Mesendoderm (in vitro differentiated cells): ENCODE measurements around the gene GJC1.
A peak's percentile ranks its signal among the peaks of the same experiment; 100 is the strongest.

Experiments
- DNase-seq: peaks from one replicate; pipeline ENCODE4 v3.0.0; 2013
- H2AK5ac ChIP-seq: 2 replicates; pipeline ENCODE4 v1.6.1; 2013; ENCODE audit warnings: low read length, inconsistent platforms
- H2BK120ac ChIP-seq: 2 replicates; pipeline ENCODE4 v1.6.1; 2013; ENCODE audit warnings: low read depth, mild to moderate bottlenecking, low read length, moderate library complexity, mixed read lengths
- H2BK15ac ChIP-seq: replicated peaks from 2 replicates; pipeline ENCODE4 v1.6.1; 2013; ENCODE audit warnings: low read depth, mild to moderate bottlenecking, moderate library complexity
- H2BK5ac ChIP-seq: 2 replicates; pipeline ENCODE4 v1.6.1; 2013; ENCODE audit warnings: low read length, inconsistent platforms
- H3K18ac ChIP-seq: 2 replicates; pipeline ENCODE4 v1.6.1; 2013; ENCODE audit warnings: mild to moderate bottlenecking, low read length, mixed read lengths
- H3K23ac ChIP-seq: one replicate; pipeline ENCODE4 v1.6.1; 2013; ENCODE audit warnings: low read length
- H3K27ac ChIP-seq: 2 replicates; pipeline ENCODE4 v1.5.1; 2013; ENCODE audit warnings: low read depth, mild to moderate bottlenecking, inconsistent platforms, low read length, moderate library complexity
- H3K27me3 ChIP-seq: 2 replicates; pipeline ENCODE4 v1.6.1; 2013; ENCODE audit warnings: low read length, control low read depth, mild to moderate bottlenecking, inconsistent platforms; ENCODE audit not compliant: insufficient read depth, poor library complexity
- H3K36me3 ChIP-seq: 2 replicates; pipeline ENCODE4 v1.6.1; 2013; ENCODE audit warnings: low read length, inconsistent platforms; ENCODE audit not compliant: control insufficient read depth, insufficient read depth
- H3K4ac ChIP-seq: one replicate; pipeline ENCODE4 v1.6.1; 2013; ENCODE audit warnings: low read depth, mild to moderate bottlenecking, low read length, moderate library complexity
- H3K4me1 ChIP-seq: 2 replicates; pipeline ENCODE4 v1.6.1; 2013; ENCODE audit warnings: low read depth, low read length, inconsistent platforms; ENCODE audit not compliant: control insufficient read depth
- H3K4me2 ChIP-seq: 2 replicates; pipeline ENCODE4 v1.6.1; 2013; ENCODE audit warnings: low read length
- H3K4me3 ChIP-seq: 2 replicates; pipeline ENCODE4 v1.5.1; 2013; ENCODE audit warnings: mild to moderate bottlenecking, low read length
- H3K56ac ChIP-seq: one replicate; pipeline ENCODE4 v1.6.1; 2013; ENCODE audit warnings: low read length
- H3K79me1 ChIP-seq: 2 replicates; pipeline ENCODE4 v1.6.1; 2013; ENCODE audit warnings: low read length, inconsistent platforms
- H3K79me2 ChIP-seq: 2 replicates; pipeline ENCODE4 v1.6.1; 2013; ENCODE audit warnings: mild to moderate bottlenecking, low read length; ENCODE audit not compliant: control insufficient read depth, insufficient read depth
- H3K9ac ChIP-seq: 2 replicates; pipeline ENCODE4 v1.6.1; 2013; ENCODE audit warnings: low read length, inconsistent platforms
- H4K5ac ChIP-seq: one replicate; pipeline ENCODE4 v1.6.1; 2013; ENCODE audit warnings: low read length
- H4K8ac ChIP-seq: one replicate; pipeline ENCODE4 v1.6.1; 2013; ENCODE audit warnings: low read depth, mild to moderate bottlenecking, control low read depth, low read length, moderate library complexity
- WGBS: extraction: QIAGEN DNeasy Blood & Tissue Kit; methylation state at CpG from one replicate; pipeline ENCODE4 v1.1.7; 2013; ENCODE audit warnings: low lambda C conversion rate, missing lambda C conversion rate; ENCODE audit not compliant: insufficient coverage; ENCODE audit errors: extremely low coverage; 5-methylcytosine and 5-hydroxymethylcytosine counted together

Gene GJC1

DNA sequence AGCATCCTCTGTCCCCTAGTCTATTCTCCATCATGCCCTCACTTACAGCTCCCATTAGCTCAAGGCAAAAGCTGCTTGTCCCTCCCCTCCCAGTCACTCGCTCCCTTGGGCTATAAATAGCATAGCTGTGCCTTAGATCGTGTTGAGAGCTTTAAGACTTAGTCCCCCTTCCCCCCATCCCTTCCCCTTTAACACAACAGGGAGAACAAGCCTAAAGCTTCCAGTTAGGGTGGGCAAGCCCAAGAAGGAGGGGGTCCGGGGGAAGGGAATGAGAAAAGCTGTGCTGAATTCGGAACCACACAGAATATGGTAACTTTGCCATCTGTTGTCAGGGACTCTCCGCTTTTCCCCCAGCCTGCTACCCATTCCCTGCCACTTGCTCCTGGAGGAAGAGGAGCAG lies 12.7 kb upstream of the GJC1 start:
- no peak overlapping the region for H3K23ac ChIP-seq
- peak overlapping the region; percentile 42 for H3K18ac ChIP-seq
- H2BK15ac ChIP-seq = no peak overlapping the region
- H2BK120ac ChIP-seq = no peak overlapping the region
- H3K4ac ChIP-seq = no peak overlapping the region
- H3K4me1 ChIP-seq = peaks cover 8% of the 10 kb centered on the region
- H3K79me1 ChIP-seq = no peaks in the 10 kb centered on the region
- no peak overlapping the region for H3K4me2 ChIP-seq
- H3K36me3 ChIP-seq = no peaks in the 10 kb centered on the region
- H3K79me2 ChIP-seq = no peaks in the 10 kb centered on the region
- H4K5ac ChIP-seq = no peak overlapping the region
- no CpG with 5 or more reads among the region's 5 CpGs for WGBS
- no peak overlapping the region for H3K27ac ChIP-seq
- H4K8ac ChIP-seq = no peak overlapping the region
- H2BK5ac ChIP-seq = no peak overlapping the region
- no peak overlapping the region for H3K4me3 ChIP-seq
- H3K9ac ChIP-seq = peak overlapping the region; percentile 8
- DNase-seq = peak; percentile 82
- H3K27me3 ChIP-seq = no peaks in the 10 kb centered on the region
- H2AK5ac ChIP-seq = no peak overlapping the region
- H3K56ac ChIP-seq = peak overlapping the region; percentile 51

GRCh38 chr17:44840936-44841335 lies 10.8 kb upstream of the GJC1 start:
- peak; percentile 23 for DNase-seq
- Histone ChIP-seq H2AK5ac (no peak overlapping the region), H3K4me1 (peaks cover 8% of the 10 kb centered on the region), H3K23ac (no peak overlapping the region), H4K8ac (no peak overlapping the region), H3K27me3 (no peaks in the 10 kb centered on the region), H3K36me3 (no peaks in the 10 kb centered on the region), H4K5ac (no peak overlapping the region), H2BK5ac (no peak overlapping the region), H3K56ac (no peak overlapping the region), H2BK120ac (no peak overlapping the region), H3K79me1 (no peaks in the 10 kb centered on the region), H3K27ac (no peak overlapping the region), H2BK15ac (peak overlapping the region; percentile 42), H3K4ac (no peak overlapping the region), H3K18ac (no peak overlapping the region), H3K4me3 (no peak overlapping the region), H3K4me2 (no peak overlapping the region), H3K9ac (no peak overlapping the region), H3K79me2 (no peaks in the 10 kb centered on the region)
- no CpG with 5 or more reads among the region's 3 CpGs for WGBS

DNA sequence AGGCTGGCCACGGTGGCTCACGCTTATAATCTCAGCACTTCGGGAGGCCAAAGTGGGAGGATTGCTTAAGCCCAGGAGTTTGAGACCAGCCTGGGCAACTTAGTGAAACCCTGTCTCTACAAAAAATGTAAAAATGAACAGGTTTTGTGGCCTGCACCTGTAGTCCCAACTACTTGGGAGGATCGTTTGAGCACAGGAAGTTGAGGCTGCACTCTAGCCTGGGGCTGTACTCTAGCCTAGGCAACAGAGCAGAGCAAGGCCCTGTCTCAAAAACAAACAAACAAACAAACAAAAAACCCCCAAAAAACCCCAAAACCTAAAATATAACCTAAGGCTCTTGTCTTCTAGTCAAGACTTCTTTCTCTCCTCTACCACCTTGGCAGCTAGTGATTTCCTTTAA lies 10.2 kb upstream of the GJC1 start:
- no peaks in the 10 kb centered on the region for H3K27me3 ChIP-seq
- H2BK120ac ChIP-seq = no peak overlapping the region
- H3K4me3 ChIP-seq = no peak overlapping the region
- no peaks in the 10 kb centered on the region for H3K79me1 ChIP-seq
- peaks cover 8% of the 10 kb centered on the region for H3K4me1 ChIP-seq
- no peak overlapping the region for H2BK5ac ChIP-seq
- H3K4me2 ChIP-seq = no peak overlapping the region
- no peak overlapping the region for H4K5ac ChIP-seq
- no peak overlapping the region for H3K56ac ChIP-seq
- H3K9ac ChIP-seq = no peak overlapping the region
- H3K4ac ChIP-seq = no peak overlapping the region
- no peak for DNase-seq
- no peak overlapping the region for H3K27ac ChIP-seq
- H4K8ac ChIP-seq = no peak overlapping the region
- no peak overlapping the region for H3K23ac ChIP-seq
- H3K18ac ChIP-seq = no peak overlapping the region
- WGBS = no CpG with 5 or more reads among the region's 4 CpGs
- H2AK5ac ChIP-seq = no peak overlapping the region
- no peak overlapping the region for H2BK15ac ChIP-seq
- no peaks in the 10 kb centered on the region for H3K36me3 ChIP-seq
- no peaks in the 10 kb centered on the region for H3K79me2 ChIP-seq

- H3K23ac ChIP-seq = no peak overlapping the region
- H3K56ac ChIP-seq = no peak overlapping the region
- H3K27ac ChIP-seq = no peak overlapping the region
- no peak overlapping the region for H4K8ac ChIP-seq
- no peak overlapping the region for H3K9ac ChIP-seq
- H4K5ac ChIP-seq = no peak overlapping the region
- H3K79me2 ChIP-seq = no peaks in the 10 kb centered on the region
- H3K27me3 ChIP-seq = no peaks in the 10 kb centered on the region
- no peak overlapping the region for H3K4me2 ChIP-seq
- WGBS = no CpG with 5 or more reads among the region's 2 CpGs
- no peak overlapping the region for H2AK5ac ChIP-seq
- H3K79me1 ChIP-seq = no peaks in the 10 kb centered on the region
- no peaks in the 10 kb centered on the region for H3K36me3 ChIP-seq
- no peak overlapping the region for H3K4me3 ChIP-seq
- H3K4ac ChIP-seq = no peak overlapping the region
- no peak overlapping the region for H2BK5ac ChIP-seq
- H3K18ac ChIP-seq = no peak overlapping the region
- no peak for DNase-seq
- no peak overlapping the region for H2BK120ac ChIP-seq
- H3K4me1 ChIP-seq = no peaks in the 10 kb centered on the region
- no peak overlapping the region for H2BK15ac ChIP-seq
Observed at GRCh38 chr17:44837196-44837595, 7.1 kb upstream of the GJC1 start.

DNA sequence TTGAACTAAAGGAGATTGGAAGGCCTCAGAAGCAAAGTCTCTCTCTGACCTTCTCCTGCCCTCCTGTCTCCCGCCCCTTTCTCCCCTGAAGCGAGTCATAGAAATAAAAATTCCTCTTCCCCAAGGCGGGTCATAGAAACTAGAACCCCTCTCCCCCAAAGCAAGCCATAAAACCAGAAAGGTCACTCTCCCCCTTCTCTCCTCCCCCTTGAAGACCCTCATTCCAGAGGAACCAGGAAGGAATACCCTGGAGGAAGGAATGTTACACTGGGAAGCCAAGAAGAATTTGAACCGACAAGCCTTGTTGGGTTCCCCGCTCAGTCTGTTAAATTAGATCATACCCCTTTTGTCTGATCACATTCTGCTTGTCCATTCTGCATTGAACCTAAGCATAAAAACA lies 2.7 kb upstream of the GJC1 start:
- Histone ChIP-seq H3K9ac (no peak overlapping the region), H3K27ac (no peak overlapping the region), H3K23ac (no peak overlapping the region), H3K79me1 (no peaks in the 10 kb centered on the region), H2BK120ac (no peak overlapping the region), H3K27me3 (no peaks in the 10 kb centered on the region), H3K18ac (no peak overlapping the region), H4K8ac (no peak overlapping the region), H2AK5ac (no peak overlapping the region), H4K5ac (no peak overlapping the region), H3K56ac (no peak overlapping the region), H3K4me2 (no peak overlapping the region), H3K4me1 (peaks cover 3% of the 10 kb centered on the region), H2BK15ac (no peak overlapping the region), H3K79me2 (peaks cover 14% of the 10 kb centered on the region), H2BK5ac (no peak overlapping the region), H3K4me3 (no peak overlapping the region), H3K36me3 (no peaks in the 10 kb centered on the region), H3K4ac (no peak overlapping the region)
- WGBS = no CpG with 5 or more reads among the region's 5 CpGs
- peak; percentile 85 for DNase-seq

- peaks cover 3% of the 10 kb centered on the region for H3K4me1 ChIP-seq
- H3K4me2 ChIP-seq = no peak overlapping the region
- no peak overlapping the region for H2BK120ac ChIP-seq
- peak overlapping the region; percentile 65 for H3K18ac ChIP-seq
- no peak overlapping the region for H2BK15ac ChIP-seq
- H2AK5ac ChIP-seq = no peak overlapping the region
- H3K56ac ChIP-seq = peak overlapping the region; percentile 65
- H3K36me3 ChIP-seq = no peaks in the 10 kb centered on the region
- H2BK5ac ChIP-seq = no peak overlapping the region
- H3K27ac ChIP-seq = no peak overlapping the region
- no peak overlapping the region for H3K4me3 ChIP-seq
- no peak overlapping the region for H3K23ac ChIP-seq
- WGBS = no CpG with 5 or more reads among the region's 12 CpGs
- DNase-seq = peak; percentile 31
- no peaks in the 10 kb centered on the region for H3K79me1 ChIP-seq
- H4K8ac ChIP-seq = no peak overlapping the region
- H3K4ac ChIP-seq = peak overlapping the region; percentile 86
- no peaks in the 10 kb centered on the region for H3K27me3 ChIP-seq
- H3K79me2 ChIP-seq = peaks cover 28% of the 10 kb centered on the region
- no peak overlapping the region for H3K9ac ChIP-seq
- no peak overlapping the region for H4K5ac ChIP-seq
Observed at GRCh38 chr17:44831371-44831770, 1.3 kb upstream of the GJC1 start.
